ENCODE data around the gene TAF4. TPM values are rescaled to one million over a fixed set of nuclear protein-coding genes. Genes with fewer than 3 reads are reported as not detected.
"Not testable (repeated sequence)": the region's sequence is repeated elsewhere in the genome, so short reads cannot be mapped to it uniquely, and the experiment has no call there.

The TAF4 gene
- total and polyA plus RNA-seq, 7 experiments from 2014 or later, result 0.74 to 43.7 (median 20.8) TPM

DNA sequence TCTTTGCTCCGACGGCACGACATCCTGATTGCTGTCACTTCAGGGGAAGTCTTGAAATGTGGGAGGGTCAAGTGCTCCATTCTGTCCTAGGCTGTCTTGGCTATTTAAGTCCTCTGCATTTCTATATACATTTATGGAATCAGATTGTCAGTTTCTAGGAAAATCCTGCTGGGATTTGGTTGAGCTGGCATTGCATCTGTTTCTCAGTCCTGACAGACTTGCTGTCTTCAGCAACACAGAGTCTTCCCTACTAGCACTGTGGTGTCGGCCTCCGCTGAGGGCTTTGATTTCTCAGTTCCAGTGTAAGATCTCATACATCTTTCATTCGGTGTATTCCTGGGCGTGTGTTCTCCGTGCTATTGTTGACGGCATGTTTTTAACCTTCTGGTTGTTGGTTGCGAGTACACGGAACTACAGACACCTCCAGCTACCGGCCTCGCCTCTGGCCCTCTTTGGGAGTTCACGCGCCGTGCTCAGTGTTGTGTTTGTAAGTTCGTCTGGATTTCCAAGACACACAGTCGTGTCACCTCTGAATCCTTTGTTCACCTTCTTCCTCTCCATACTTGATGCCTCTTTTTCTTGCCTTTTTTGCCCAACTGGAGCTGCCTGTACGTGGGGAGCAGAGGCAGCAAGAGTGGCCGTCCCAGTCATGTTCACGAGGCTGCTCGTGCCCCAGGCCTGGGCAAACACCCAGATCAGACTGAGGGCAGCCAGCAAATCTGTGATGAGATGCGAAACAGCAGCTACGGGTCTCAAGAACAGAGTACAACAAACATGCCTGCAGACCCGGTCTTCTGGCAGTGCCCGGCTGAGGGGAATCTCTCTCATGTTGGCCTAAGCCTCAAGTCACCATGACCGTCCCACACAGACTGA is 92.8 kb downstream of the TAF4 start:
- Histone ChIP-seq H3K4me1 (ENCODE audit: control insufficient read depth in 2 of 2, insufficient read depth in 2 of 2, low read length in 2 of 2) (no peaks in the 10 kb centered on the region), H3K27ac (ENCODE audit: low read depth, low read length) (no peak overlapping the region), H3K4me3 (ENCODE audit: low read length) (no peak overlapping the region), H3K36me3 (ENCODE audit: control insufficient read depth in 2 of 3, insufficient read depth in 3 of 3, low read length in 3 of 3) (peaks cover 10 to 47% (median 14%) of the 10 kb centered on the region in 3 experiments), H3K9me3 (ENCODE audit: control insufficient read depth in 2 of 3, low read length in 3 of 3) (peaks cover 0 to 6% (median 0%) of the 10 kb centered on the region in 3 experiments), H3K27me3 (ENCODE audit: control insufficient read depth in 2 of 2, insufficient read depth in 2 of 2, low read length in 2 of 2) (no peaks in the 10 kb centered on the region)
- intact Hi-C loops (cut with micrococcal nuclease), result no loop called here
- POLR2A ChIA-PET, result no interaction called here
- Mint-ChIP-seq H3K36me3 (peaks cover 12 to 46% (median 39%) of the 10 kb centered on the region in 5 donors), H3K27me3 (peaks cover 0 to 12% (median 3%) of the 10 kb centered on the region in 5 donors), H3K4me1 (peaks cover 0 to 3% (median 0%) of the 10 kb centered on the region in 7 donors), H3K4me3 (no peak overlapping the region), H3K27ac (no peak overlapping the region), H3K9me3 (peaks cover 0 to 14% (median 2%) of the 10 kb centered on the region in 11 donors)
- no peak for ATAC-seq
- DNase-seq, result no peak
- CTCF ChIA-PET, result no interaction called here

DNA sequence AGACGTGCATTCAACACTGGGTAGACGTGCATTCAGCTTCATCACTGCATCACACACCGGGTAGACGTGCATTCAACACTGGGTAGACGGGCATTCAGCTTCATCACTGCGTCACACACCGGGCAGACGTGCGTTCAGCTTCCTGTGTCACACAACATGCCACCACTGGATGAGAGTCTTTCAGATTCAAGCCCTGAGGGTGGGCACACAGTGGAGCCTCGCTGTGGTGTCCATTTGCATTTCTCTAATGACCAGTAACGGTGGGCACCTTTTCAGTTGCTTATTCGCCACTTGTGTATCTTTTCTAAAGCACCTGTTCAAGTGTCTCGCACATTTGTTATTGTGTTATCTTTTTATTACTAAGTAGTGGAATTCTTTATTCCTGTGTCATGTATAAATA is 94.1 kb downstream of the TAF4 start:
- peaks cover 10 to 39% (median 14%) of the 10 kb centered on the region in 3 experiments for H3K36me3 ChIP-seq (ENCODE audit: control insufficient read depth in 2 of 3, insufficient read depth in 3 of 3, low read length in 3 of 3)
- H3K27me3 Mint-ChIP-seq, result peaks cover under 1 to 18% (median 7%) of the 10 kb centered on the region in 5 donors
- H3K9me3 ChIP-seq (ENCODE audit: control insufficient read depth in 2 of 3, low read length in 3 of 3); intact Hi-C loops (cut with micrococcal nuclease); ATAC-seq; POLR2A ChIA-PET; H3K27ac Mint-ChIP-seq; CTCF ChIA-PET; H3K4me1 Mint-ChIP-seq; H3K4me1 ChIP-seq (ENCODE audit: control insufficient read depth in 2 of 2, insufficient read depth in 2 of 2, low read length in 2 of 2); H3K27me3 ChIP-seq (ENCODE audit: control insufficient read depth in 2 of 2, insufficient read depth in 2 of 2, low read length in 2 of 2); DNase-seq; H3K4me3 ChIP-seq (ENCODE audit: low read length); H3K4me3 Mint-ChIP-seq; H3K27ac ChIP-seq (ENCODE audit: low read depth, low read length): not testable (repeated sequence)
- peaks cover 12 to 44% (median 33%) of the 10 kb centered on the region in 5 donors for H3K36me3 Mint-ChIP-seq
- H3K9me3 Mint-ChIP-seq, result peaks cover 0 to 14% (median 2%) of the 10 kb centered on the region in 11 donors

DNA sequence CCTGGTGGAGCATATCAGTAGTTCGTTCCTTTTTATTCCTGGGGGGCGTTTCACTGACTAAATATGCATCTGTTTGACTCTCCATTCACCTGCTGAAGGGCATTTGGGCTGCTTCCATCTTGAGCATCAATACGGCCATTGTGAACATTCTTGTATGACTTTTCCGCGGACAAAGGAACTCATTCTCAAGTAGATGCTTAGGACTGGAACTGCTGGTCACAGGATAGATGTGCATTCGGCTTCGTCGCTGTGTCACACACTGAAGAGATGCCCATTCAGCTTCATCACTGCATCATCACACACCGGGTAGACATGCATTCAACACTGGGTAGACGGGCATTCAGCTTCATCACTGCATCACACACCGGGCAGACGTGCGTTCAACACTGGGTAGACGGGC is 95.3 kb downstream of the TAF4 start:
- Mint-ChIP-seq H3K36me3 (peaks cover 12 to 38% (median 31%) of the 10 kb centered on the region in 5 donors), H3K4me3 (no peak overlapping the region), H3K9me3 (peaks cover 0 to 14% (median 2%) of the 10 kb centered on the region in 11 donors), H3K4me1 (peaks cover 0 to 2% (median 0%) of the 10 kb centered on the region in 7 donors), H3K27me3 (peaks cover 6 to 23% (median 7%) of the 10 kb centered on the region in 5 donors), H3K27ac (no peak overlapping the region)
- CTCF ChIA-PET, result no interaction called here
- POLR2A ChIA-PET, result no interaction called here
- intact Hi-C loops (cut with micrococcal nuclease), result no loop called here
- H3K4me3 ChIP-seq (ENCODE audit: low read length), result no peak overlapping the region
- no peak overlapping the region for H3K27ac ChIP-seq (ENCODE audit: low read depth, low read length)
- DNase-seq, result no peak
- peaks cover 0 to 6% (median 0%) of the 10 kb centered on the region in 3 experiments for H3K9me3 ChIP-seq (ENCODE audit: control insufficient read depth in 2 of 3, low read length in 3 of 3)
- no peaks in the 10 kb centered on the region for H3K4me1 ChIP-seq (ENCODE audit: control insufficient read depth in 2 of 2, insufficient read depth in 2 of 2, low read length in 2 of 2)
- ATAC-seq, result no peak
- no peaks in the 10 kb centered on the region for H3K27me3 ChIP-seq (ENCODE audit: control insufficient read depth in 2 of 2, insufficient read depth in 2 of 2, low read length in 2 of 2)
- H3K36me3 ChIP-seq (ENCODE audit: control insufficient read depth in 2 of 3, insufficient read depth in 3 of 3, low read length in 3 of 3), result peaks cover 5 to 29% (median 11%) of the 10 kb centered on the region in 3 experiments

DNA sequence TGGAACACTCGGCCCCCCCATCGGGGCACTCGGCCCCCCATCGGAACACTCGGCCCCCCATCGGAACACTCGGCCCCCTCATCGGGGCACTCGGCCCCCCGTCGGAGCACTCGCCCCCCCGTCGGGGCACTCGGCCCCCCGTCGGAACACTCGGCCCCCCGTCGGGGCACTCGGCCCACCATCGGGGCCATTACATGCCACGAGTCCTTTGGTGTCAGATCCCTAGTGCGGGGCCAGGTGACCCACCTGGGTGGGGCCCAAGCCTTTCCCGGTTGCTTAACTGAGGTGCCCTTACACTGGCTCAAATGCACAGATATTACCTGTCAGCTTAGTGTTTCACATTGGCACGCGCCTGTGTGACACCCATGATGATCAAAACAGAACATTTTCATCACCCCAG is 95.9 kb downstream of the TAF4 start:
- no peaks in the 10 kb centered on the region for H3K4me1 ChIP-seq (ENCODE audit: control insufficient read depth in 2 of 2, insufficient read depth in 2 of 2, low read length in 2 of 2)
- CTCF ChIA-PET, result no interaction called here
- DNase-seq (no peak), ATAC-seq (no peak)
- H3K36me3 ChIP-seq (ENCODE audit: control insufficient read depth in 2 of 3, insufficient read depth in 3 of 3, low read length in 3 of 3), result peaks cover 5 to 25% (median 11%) of the 10 kb centered on the region in 3 experiments
- Mint-ChIP-seq H3K36me3 (peaks cover 12 to 34% (median 28%) of the 10 kb centered on the region in 5 donors), H3K27me3 (peaks cover 7 to 23% (median 10%) of the 10 kb centered on the region in 5 donors), H3K9me3 (peaks cover 0 to 14% (median 2%) of the 10 kb centered on the region in 11 donors), H3K4me3 (no peak overlapping the region), H3K4me1 (peaks cover 0 to 2% (median 0%) of the 10 kb centered on the region in 7 donors), H3K27ac (no peak overlapping the region)
- H3K27ac ChIP-seq (ENCODE audit: low read depth, low read length), result no peak overlapping the region
- H3K4me3 ChIP-seq (ENCODE audit: low read length), result no peak overlapping the region
- POLR2A ChIA-PET, result no interaction called here
- intact Hi-C loops (cut with micrococcal nuclease), result no loop called here
- H3K9me3 ChIP-seq (ENCODE audit: control insufficient read depth in 2 of 3, low read length in 3 of 3), result peaks cover 0 to 6% (median 0%) of the 10 kb centered on the region in 3 experiments
- no peaks in the 10 kb centered on the region for H3K27me3 ChIP-seq (ENCODE audit: control insufficient read depth in 2 of 2, insufficient read depth in 2 of 2, low read length in 2 of 2)

DNA sequence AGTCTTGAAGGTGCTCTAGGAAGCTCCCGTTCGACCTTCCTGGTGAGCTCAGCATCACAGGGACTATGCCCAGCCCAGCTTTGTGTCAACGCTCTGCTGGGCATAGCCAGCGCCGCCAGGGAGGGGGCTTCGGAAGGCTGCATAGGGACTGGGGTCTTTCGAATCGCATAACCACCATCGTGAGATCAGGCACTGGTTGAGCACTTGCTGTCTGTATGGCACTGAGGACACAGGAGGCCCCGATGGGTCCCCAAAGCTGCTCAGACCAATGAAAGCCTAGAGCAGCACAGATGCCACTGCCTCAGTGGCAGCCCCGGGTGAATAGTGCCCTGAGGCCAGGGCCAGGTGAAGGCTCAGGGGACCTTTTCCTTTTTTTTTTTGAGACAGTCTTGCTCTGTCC is 96.7 kb downstream of the TAF4 start:
- no peak for DNase-seq
- Mint-ChIP-seq H3K27me3 (peaks cover 8 to 23% (median 15%) of the 10 kb centered on the region in 5 donors), H3K4me1 (peaks cover 0 to 2% (median 0%) of the 10 kb centered on the region in 7 donors), H3K9me3 (peaks cover 0 to 14% (median 2%) of the 10 kb centered on the region in 11 donors), H3K4me3 (no peak overlapping the region), H3K27ac (no peak overlapping the region), H3K36me3 (peaks cover 12 to 25% (median 20%) of the 10 kb centered on the region in 5 donors)
- ATAC-seq, result no peak
- H3K36me3 ChIP-seq (ENCODE audit: control insufficient read depth in 2 of 3, insufficient read depth in 3 of 3, low read length in 3 of 3), result peaks cover 2 to 18% (median 6%) of the 10 kb centered on the region in 3 experiments
- H3K27me3 ChIP-seq (ENCODE audit: control insufficient read depth in 2 of 2, insufficient read depth in 2 of 2, low read length in 2 of 2), result no peaks in the 10 kb centered on the region
- POLR2A ChIA-PET, result no interaction called here
- CTCF ChIA-PET, result no interaction called here
- peaks cover 0 to 6% (median 0%) of the 10 kb centered on the region in 3 experiments for H3K9me3 ChIP-seq (ENCODE audit: control insufficient read depth in 2 of 3, low read length in 3 of 3)
- no peaks in the 10 kb centered on the region for H3K4me1 ChIP-seq (ENCODE audit: control insufficient read depth in 2 of 2, insufficient read depth in 2 of 2, low read length in 2 of 2)
- H3K4me3 ChIP-seq (ENCODE audit: low read length), result no peak overlapping the region
- intact Hi-C loops (cut with micrococcal nuclease), result no loop called here
- no peak overlapping the region for H3K27ac ChIP-seq (ENCODE audit: low read depth, low read length)

DNA sequence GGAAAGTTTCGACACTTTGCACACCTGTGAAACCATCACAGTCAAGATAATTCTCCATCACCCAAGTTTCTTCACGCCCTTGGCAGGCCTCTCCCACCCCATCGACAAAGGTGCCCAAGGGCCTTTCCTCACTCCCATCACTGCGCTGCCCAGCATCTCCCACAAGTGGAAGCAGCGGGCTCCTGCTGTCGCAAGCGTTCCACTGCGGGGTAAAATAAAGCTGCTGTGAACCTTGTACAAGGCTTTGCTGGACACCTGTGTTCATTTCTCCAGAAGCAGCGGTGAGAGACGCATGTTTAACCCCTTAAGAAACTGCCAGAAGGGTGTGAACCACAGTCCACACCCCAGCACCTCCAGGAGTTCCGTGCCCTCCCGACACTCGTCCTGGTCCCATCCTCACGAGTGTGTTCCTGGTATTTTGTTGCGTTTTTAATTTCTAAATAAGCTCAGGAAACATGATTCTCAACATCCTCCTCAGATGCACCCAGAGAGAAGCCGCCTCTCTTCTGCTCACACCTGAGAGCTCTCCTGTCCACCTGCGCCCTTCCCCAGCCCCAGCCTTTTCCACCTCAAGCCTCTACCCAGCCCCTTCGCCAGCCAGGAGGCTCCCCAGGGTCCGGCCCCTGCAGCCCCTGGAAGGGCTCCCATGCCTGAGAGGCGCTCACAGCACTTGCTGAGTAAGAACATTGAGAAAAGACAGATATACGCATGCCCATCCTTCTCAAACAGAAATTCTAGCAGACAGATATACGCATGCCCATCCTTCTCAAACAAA is 97.5 kb downstream of the TAF4 start:
- ATAC-seq (no peak), DNase-seq (no peak)
- Histone ChIP-seq H3K4me1 (ENCODE audit: control insufficient read depth in 2 of 2, insufficient read depth in 2 of 2, low read length in 2 of 2) (no peaks in the 10 kb centered on the region), H3K36me3 (ENCODE audit: control insufficient read depth in 2 of 3, insufficient read depth in 3 of 3, low read length in 3 of 3) (peaks cover 0 to 11% (median 6%) of the 10 kb centered on the region in 3 experiments), H3K27me3 (ENCODE audit: control insufficient read depth in 2 of 2, insufficient read depth in 2 of 2, low read length in 2 of 2) (no peaks in the 10 kb centered on the region), H3K4me3 (ENCODE audit: low read length) (no peak overlapping the region), H3K9me3 (ENCODE audit: control insufficient read depth in 2 of 3, low read length in 3 of 3) (peaks cover 0 to 6% (median 0%) of the 10 kb centered on the region in 3 experiments), H3K27ac (ENCODE audit: low read depth, low read length) (no peak overlapping the region)
- intact Hi-C loops (cut with micrococcal nuclease), result no loop called here
- ChIA-PET POLR2A (no interaction called here), CTCF (no interaction called here)
- Mint-ChIP-seq H3K4me3 (no peak overlapping the region), H3K27ac (peak overlapping the region in 1 of 9 donors; percentile 40), H3K27me3 (peaks cover 15 to 27% (median 19%) of the 10 kb centered on the region in 5 donors), H3K4me1 (peaks cover 0 to 4% (median 0%) of the 10 kb centered on the region in 7 donors), H3K9me3 (peaks cover 0 to 13% (median 2%) of the 10 kb centered on the region in 11 donors), H3K36me3 (peaks cover 9 to 22% (median 12%) of the 10 kb centered on the region in 5 donors)

Data from naive thymus-derived CD4-positive, alpha-beta T cell (primary cell).